ENCODE results near the gene PREX1.
"Not testable (repeated sequence)": the region's sequence is repeated elsewhere in the genome, so short reads cannot be mapped to it uniquely, and the experiment has no call there.

Gene PREX1

DNA sequence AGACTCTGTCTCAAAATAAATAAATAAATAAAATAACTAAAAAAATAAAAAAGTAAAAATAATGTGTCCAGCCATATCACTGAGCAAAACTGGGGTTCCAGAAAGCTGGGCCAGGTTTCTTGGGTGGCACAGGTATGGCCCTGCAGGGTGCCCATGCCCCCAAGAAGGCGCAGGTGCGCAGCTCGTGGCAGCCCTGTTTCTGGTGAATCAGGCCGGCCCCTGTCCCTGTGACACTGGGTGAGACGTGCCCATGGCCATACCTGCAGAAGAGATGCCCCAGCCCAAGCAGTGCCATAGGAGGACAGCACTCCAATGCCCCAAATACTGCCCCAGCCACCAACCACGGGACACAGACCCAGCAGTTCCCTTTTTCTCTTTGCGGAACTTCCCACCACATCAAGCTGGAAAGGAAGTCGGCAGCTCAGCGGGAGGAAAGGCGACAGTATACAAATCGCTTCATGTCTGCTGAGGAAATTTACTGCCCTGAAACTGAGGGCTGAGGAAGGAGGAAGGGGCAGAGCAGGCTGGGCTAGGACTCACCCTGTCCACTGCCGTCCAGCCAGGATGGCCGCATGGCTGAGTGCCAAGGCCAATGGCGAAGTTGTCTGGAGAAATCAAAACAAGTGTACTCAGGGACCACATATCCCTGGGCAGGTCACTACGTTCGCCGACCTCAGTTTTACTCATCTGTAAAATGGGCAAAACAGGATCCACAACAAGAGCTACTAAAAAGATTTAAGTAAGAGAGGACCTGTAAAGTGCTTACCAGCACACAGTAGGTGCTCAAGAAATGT, 55.4 kb downstream of the PREX1 start:
- peak in 9 of 14 donors; percentile 18 to 77 (median 57) for DNase-seq

DNA sequence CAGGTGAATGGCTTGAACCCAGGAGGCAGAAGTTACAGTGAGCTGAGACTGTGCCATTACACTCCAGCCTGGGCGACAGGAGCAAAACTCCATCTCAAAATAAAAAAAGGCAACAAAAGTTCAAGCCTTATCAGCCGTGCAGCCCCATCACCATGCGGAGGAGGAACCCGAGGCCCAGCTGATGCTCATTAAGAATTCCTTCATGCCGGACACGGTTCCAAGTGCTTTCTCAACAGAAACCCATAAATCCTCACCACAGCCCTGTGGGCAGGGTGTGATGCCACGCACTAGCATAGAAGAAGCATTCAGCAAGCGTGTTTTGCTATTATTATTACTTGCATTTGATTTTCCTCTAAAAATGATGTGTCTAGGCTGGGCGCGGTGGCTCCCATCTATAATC, 56.3 kb downstream of the PREX1 start:
- DNase-seq, result no peak

DNA sequence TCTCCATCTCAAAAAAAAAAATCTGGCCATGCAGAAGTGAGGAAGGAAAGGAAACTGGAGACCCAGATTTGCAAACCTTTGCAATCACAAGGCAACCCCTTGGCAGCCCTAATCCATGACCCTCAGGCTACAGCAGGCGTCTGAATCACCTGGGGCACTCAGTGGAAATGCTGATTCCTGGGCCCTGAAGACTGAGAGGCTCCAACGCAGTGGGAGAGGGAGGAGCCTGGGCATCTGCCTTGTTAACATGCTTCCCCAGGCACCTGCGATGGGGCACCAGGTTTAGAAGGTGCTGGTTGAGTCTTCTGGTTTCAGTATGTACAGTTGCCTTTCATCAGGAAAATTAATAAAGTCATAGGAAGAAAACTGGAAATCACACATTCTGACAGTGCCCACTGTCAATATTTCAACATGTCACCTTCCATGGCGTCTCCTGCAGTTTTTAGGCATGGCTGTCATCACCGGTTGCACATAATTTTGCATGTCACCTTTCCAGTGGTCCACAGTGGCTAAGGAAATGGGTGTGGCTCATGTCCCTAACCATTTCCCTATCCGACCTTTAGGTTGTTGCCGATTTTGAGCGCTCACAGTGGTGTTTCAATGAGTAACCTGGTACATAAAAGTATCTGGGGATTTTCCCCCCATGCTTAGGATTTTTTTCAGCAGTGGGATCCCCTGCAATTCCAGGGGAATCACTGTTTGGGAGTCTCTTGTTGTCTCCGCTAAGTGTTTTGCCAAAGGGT, 56.9 kb downstream of the PREX1 start:
- no peak for DNase-seq

DNA sequence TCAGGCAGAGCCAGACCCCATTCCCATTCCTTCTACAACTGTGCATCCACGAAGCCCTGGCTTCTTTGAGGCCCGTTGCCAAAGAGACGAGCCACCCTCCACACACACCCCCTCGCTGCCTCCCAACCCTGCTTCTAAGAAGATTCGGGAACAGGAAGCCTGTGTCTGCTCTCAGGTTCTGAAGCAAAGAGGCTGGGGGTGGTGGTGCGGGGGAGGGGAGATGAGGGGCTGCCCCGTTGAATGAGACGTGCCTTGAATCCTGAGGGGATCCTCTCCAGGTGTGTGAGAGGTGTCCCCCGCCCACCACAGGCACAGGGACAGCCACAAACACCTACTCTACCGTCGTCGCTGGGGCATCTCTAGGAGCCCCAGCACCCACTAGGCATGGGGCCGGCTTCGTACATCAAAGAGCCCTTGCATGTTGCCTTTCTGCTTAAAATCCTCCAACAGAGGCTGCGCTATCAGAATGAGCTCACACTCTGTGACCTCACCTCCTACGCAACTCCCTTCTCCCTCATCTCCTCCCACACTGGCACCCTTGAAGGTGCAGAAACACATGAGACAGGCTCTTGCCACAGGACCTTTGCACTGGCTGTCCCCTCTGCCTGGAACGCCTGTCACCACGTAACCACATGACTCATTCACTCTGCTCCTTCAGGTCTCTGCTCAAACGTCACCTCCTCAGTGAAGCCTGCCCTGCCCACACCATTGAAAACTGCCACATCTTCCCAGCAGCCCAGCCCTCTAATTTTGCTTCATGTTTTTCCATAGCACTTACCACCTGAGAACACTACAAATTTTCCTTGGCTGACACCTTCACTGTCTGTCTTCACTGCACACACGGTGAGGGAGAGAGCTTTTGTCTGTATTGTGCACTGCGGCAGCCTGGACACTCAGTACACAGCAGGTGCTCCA, 58.5 kb downstream of the PREX1 start:
- peak in 1 of 14 donors; percentile 31 for DNase-seq

DNA sequence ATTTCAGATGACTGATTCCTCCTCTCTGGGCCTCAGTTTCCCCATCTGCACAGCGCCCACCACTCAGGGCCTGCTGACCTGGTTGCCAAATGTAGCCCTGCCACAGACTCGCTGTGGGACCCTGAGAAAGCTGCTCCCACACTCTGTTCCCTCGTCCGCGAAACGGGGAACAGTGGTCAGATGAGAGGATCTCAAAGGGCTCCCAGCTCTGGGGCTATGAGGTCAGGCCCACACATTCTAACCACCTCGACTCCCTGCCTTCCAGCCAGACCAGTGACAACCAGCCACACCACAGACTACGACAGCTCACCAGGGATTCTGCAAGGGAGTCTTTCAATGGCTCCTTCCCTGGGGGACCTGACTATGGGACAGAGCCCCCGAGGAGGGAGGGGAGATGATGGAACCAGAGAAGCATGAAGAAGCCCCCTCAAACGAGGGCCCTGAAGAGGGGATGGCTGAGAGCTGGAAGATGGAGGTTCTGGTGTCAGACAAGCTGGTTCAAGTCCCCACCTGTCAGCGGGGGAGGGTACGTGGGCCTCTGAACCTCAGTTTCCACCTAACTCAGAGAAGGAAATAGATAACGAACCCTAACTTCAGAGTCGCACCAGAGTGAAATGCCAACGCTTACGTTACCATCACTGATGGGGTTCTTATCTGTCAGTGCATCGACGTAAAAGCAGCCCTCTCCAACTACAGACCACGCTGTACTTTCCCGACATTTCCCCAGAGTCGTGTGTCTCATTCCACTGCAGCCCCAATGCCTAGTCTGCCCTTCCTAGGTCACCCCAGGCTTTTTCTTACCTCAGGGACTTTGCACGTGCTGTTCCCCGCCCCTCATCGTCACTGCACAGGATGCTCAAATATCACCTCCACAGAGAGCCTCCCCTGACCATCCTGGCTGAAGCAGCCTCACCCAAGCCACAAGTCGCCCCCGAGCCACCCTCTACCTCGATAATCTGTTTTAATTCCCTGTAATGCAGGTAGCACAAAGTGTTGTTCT, 60.5 kb downstream of the PREX1 start:
- DNase-seq, result no peak

DNA sequence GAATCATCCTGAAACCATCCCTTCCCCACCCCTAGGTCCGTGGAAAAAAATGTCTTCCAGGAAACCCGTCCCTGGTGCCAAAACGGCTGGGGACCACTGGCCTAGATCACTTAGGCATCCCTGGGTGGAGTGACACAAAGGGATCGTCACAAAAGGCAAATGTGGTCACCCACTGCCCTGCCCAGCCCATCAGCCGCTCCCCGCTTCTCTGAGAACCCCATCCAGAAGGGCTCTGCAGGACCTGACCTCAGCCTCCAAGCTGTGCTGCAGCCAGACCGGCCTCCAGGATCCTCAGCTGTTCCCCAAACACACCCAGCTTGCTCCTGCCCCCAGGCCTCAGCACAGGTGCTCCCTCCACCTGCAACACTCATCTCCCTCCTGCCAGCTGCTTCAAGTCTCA, 61.6 kb downstream of the PREX1 start:
- DNase-seq, result no peak

DNA sequence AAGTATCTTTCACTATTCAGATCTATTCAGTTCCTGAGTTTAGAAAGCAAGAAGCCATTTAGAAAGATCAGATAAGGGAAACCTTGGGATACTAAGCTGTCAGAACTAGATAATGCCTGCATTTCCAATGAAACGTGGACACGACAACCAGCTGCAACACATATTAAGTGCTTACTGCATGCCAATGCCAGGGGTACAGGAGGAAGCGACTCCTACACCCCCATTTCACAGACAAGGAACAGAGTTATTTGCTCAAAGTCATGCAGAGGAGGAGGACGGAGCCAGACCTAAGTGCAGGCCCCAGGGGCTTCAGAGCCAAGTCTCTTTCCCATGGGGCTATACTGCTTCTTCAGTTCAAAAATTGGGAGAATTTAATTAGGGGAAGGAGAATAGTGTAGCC, 62.4 kb downstream of the PREX1 start:
- no peak for DNase-seq

DNA sequence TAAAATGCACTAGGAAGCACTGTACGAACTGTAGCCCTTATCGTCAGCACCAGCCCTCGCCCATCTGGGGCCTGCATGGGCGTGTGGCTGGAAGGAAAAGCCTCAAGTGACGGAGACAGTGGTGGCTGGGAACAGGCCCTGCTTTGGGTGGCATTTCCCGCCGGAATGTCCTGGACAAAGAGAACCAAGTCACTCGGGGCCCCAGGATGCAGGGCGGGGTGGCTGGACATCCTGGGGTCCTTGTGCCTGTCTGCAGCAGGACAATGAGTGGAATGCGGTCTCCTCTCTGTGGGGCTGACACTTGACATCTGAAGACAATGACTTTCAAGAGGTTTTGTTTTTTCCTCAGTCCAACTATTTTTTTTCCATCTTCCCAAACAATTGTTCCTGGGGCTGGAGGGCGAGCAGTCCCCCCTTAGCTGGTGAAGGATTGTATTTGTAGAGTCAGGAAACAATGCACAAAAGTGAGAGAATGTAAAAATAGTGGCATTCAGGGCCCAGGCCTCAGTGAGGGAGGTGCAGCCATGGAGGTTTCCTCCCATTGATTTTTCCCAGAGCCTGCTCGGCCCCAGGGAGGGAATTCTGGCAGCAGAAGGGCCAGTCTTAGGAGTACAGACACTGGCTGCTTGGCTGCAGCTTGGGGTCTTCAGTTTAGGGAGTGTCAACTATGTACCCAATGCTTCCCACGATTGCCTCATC, 64.4 kb downstream of the PREX1 start:
- no peak for DNase-seq

DNA sequence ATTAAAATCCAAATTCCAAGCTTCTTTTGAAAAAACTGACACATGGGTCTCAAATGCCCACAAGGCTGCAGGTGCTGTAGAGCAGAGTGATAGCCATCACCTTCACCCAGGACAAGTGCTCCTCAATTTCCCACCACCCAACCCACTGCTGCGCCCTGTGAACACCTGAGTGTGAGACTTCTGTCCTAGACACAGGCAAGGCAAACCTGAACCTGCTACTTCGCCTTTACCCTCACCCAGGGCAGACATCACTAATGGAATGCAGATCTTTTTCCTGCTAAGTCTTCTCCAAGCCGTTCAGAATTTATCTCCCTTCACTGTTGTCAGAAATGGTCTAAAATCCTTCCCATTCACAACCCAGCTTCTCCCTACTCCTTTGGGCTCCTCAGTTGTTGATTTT, 65.9 kb downstream of the PREX1 start:
- no peak for DNase-seq

DNA sequence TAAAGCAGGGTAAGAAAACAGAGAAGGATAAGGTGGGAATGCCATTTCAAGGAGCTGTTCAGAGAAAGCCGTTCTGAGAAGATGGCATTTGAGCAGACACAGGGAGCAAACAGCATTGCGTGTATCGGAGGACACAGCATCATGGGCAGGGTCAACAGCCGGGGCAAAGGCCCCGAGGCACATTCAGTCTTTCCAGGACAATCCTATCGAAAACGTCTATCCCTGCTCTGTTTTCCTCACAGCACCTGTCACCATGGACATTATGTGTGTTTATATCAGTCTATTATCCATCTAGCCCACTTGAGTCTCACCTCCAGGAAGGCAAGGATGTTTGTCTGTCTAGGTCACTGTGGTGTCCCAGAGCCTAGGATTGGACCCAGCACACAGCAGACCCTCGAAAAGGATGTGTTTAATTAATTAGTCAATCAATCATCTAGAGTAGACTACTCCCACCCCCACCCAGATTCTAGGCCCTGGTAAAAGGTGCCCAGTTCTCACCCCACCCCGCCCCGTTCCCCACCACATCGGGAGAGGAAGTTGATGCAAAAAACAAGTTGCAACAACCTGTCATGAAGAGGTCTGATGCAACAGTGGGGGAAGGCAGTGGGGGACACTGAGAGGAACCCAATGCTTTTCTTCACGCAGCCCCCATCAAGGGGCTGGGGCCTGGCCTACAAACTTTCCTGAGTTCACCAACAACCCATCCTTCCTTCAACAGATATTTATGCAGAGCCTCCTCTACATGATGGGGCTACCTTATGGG, 66.6 kb downstream of the PREX1 start:
- DNase-seq, result peak in 1 of 14 donors; percentile 31

DNA sequence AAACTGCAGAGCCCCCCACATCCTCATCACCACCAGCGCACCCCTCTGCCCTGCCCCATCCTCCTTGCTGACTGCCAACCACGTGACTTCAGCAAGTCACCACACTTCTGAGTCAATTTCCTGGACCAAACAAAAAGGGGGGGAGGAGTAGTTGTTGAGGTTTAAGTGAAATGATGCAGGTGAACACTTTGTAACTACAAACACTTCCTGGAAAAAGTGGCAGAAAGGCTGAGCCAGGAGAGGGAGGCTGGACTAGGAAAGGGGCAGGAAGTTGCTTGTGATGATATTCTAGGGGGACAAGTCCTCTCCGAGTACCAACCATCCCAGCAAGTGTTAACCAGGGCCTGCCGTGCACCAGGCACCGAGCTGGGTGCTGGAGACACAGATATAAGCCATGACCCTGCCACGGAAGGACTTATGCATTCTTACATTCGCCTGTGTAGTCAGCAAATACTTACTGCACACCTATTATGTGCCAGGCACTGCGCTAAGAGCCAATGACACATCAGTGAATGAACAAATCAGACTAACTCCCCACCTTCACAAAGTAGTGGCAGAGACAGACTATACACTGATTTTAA, 67.3 kb downstream of the PREX1 start:
- peak in 2 of 14 donors; percentile 40 to 57 for DNase-seq

DNA sequence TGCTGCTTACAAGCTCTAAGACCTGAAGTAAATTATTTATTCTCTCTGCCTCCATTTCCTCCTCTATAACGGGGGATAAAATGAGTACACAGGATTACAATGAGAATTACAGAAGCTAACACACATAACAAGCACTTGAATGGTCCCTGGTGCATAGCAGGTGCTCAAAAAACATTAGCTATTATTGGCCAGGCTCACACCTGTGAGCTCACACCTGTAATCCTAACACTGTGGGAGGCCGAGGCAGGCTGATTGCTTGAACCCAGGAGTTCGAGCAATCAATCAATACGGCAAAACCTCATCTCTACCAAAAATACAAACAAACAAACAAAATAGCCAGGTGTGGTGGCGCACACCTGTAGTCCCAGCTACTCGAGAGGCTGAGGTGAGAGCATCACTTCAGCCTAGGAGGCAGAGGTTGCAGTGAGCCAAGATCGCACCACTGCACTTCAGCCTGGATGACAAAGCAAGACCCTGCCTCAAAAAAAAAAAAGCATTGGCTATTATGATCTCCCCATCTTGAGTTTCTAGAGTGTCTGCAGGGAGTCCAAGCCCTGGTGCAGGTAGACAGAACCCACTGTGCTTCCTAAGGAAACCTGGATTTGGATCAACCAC, 68.1 kb downstream of the PREX1 start:
- no peak for DNase-seq

DNA sequence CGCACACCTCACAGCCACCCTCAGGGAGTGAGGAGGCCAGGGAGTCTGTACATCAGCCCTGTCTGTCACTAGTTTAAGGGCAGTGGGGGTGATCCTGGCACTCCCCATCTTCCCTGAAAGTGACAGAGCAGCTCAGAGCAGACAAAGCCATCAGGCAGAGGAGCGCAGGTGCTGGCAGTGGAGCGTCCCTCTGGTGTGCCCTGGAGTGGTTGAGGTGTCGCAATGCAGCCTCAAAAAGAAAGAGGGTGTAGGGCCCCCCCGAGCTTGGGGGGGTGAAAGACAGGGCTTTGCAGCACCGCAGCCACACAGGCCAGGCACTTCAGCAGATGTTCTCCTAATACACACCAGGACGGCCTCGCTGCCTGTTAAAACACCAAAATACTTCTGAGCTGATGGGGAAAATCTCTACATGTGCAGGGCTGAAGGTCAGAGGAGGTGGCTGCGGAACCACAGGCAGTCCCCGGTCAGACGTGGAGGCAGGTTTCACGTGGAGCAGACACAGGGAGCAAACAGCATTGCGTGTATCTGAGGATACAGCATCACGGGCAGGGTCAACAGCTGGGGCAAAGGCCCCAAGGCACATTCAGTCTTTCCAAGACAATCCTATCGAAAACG, 69.5 kb downstream of the PREX1 start:
- DNase-seq, result no peak

DNA sequence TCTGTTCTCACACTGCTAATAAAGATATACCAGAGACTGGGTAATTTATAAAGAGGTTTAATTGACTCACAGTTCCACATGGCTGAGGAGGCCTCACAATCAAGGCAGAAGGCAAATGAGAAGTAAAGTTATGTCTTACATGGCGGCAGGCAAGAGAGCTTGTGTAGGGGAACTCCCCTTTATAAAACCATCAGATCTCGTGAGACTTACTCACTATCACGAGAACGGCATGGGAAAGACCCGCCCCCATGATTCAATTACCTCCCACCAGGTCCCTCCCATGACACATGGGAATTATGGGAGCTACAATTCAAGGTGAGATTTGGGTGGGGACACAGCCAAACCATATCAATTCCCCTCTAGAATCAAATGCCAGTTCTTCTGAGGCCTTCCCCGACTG, 71.0 kb downstream of the PREX1 start:
- not testable (repeated sequence) for DNase-seq

DNA sequence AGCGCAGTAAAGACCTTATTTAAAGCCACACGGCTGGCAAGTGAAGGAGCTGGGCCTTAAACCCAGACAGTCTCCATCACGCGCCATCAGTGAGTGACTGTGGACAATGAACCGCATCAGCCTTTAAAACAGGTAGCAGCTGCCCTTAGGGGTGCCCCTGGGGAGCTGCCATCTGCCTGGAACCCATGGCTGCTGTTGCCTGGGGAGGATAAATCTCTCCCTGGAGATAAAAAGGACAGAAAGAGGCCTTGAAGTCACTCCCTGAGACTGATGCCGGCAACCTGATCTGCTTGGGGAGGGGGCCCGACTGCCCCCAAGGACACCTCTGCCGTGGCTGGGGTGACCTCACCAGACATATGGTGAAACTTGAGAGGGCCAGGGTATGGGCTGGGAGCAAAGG, 73.5 kb downstream of the PREX1 start:
- no peak for DNase-seq

DNA sequence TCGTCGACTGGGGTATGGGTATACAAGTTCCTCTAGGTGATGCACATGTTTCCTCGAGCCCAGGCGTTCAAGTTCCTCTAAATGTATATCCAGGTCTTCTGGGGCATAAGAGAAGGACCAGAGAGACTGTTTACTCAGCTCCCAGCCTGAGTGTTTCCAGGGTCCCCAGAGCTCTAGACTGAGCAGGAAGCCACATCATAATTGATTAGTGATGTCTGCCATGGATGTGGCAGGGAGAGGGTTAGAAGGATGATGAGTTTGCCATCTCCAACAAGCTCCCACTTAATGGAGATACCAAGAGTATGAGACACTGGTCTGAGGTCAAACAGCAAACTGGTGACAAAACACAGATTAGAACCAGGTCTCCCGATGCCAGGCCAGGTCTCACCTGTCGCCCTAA, 74.8 kb downstream of the PREX1 start:
- DNase-seq, result no peak

DNA sequence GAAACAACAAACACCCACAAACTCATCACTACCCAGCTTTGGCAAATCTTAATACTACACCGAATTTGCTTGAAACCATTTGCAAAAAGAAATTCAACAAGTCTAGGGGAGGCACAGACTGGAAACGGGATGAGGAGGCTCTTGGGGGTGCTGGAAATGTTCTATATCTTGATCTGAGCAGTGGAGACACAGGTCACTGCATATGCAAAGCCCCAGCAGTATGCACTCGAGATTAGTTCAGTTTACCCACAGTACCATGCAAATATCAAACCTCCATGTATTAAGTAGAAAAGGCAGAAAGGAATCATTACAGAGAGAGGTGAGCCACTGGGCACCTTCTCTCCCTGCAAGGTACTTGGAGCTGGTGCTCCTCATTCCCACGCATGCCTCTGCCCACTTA, 75.9 kb downstream of the PREX1 start:
- no peak for DNase-seq

DNA sequence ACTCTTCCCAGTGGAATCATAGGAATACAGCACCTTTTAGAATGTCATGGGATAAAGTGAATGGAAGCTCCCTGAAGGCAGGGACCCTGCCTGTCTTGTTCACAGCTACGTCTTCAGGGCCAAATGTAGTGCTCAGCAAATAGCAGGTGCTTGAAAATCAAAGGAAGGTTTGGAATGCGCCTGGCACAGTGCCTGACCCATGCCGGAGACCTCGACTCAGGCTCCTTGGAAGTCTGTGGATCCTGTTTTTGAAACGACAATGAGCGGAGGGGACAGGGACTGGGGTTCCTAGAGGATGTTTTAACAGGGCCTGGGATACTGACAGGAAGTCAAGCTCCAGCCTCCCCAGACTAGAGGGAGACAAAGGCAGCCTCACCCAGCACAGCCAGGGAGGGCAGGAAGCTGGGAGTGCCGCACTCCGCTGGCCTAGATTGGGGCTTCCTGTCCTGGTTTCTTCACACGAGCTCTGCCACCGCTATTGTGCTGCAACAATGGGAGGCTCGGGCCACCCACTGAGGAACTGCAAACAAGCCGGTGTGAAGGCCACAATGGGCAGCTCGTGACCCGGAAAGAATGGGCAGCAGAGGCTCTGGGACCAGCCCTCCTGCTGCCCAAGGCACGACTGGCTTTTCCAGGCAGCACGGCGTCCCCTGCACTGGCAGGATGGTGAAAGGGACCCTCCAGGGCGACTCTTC, 76.7 kb downstream of the PREX1 start:
- DNase-seq, result peak in 11 of 14 donors; percentile 5 to 81 (median 55)
